ENCODE data around the gene PPP1R9B.

PPP1R9B gene

DNA sequence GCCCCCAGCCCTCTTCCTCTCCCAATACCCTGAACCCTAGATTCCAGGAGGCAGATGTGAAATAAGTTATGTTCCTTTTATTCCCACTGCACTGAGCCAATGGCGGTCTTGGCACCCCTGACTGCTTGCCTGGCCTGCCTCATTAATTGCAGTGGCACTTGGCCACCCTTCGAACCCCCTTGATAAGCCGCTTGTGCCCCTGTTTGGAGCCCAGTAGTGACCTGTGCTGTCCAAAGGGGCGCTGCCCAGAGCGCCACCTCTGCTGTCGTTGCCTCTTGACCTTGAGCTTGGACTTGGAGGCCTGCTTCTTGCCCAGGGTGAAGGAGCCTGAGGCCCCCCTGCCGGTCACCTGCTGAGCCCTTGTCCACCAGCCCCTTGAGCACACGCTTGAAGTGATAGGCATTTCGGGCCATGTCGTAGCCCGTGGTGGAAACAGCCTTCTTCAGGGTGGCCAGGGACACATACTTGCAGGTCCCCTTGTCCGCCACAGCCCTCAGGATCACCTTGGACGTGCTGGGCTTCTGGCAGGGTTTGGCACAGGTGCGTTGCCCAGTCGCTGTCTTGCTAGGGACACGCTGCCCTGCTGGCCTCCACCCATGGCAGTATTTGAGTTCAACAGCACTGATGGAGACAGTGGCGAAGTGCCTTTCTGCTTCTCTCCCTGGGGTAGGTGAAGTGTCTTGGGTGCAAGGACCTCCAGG lies 21.0 kb upstream of the PPP1R9B start:
- DNase-seq = no peak

DNA sequence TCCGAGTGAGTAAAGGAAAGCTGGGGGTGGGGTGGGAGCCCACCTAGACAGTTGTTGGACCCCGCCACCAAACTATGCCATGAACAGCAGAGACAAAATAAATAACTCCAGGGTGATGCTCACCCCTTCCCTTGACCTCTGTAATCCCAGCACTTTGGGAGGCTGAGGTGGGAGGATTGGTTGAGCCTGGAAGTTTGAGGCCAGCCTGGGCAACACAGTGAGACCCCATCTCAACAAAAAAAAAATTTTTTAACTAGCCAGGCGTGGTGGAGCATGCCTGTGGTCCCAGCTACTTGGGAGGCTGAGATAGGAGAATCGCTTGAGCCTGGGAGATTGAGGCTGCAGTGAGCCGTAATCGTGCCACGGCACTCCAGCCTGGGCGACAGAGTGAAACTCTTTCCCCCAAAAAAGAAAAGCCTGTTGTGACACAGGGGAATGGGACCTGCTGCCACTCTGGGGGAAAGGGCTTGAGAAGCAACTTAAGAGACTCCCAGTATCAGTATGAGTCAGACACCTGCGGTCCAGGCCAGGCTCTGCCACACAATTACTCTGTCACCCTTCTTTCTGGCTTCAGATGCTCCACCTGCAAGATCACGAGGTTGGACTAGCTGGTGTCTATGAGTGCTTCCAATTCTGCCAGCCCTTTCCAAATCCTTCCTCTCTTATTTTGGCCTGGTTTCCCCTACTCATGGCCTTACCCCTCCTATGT lies 20.3 kb upstream of the PPP1R9B start:
- DNase-seq = no peak

DNA sequence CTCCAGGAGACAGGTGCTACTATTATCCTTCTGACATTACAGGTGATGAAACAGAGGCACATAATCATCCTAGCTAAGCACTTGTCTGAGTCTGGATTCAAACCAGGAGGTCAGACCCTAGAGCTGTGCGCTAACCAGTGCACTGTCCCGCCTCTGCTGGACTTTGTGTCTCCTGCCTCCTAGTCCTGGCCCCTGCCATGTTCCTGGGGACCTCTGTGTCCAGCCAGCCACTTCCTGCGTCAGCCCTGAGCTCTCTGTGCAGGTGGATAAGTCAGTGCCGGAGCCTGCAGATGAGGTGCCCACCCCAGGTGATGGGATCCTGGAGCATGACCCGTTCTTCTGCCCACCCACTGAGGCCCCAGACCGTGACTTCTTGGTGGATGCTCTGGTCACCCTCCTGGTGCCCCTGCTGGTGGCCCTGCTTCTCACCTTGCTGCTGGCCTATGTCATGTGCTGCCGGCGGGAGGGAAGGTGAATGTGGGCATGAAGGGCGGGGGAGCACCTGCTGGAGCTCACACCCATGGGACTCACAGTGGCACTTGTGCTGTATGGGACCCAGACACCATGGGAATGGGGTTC lies 19.5 kb upstream of the PPP1R9B start:
- DNase-seq = no peak

DNA sequence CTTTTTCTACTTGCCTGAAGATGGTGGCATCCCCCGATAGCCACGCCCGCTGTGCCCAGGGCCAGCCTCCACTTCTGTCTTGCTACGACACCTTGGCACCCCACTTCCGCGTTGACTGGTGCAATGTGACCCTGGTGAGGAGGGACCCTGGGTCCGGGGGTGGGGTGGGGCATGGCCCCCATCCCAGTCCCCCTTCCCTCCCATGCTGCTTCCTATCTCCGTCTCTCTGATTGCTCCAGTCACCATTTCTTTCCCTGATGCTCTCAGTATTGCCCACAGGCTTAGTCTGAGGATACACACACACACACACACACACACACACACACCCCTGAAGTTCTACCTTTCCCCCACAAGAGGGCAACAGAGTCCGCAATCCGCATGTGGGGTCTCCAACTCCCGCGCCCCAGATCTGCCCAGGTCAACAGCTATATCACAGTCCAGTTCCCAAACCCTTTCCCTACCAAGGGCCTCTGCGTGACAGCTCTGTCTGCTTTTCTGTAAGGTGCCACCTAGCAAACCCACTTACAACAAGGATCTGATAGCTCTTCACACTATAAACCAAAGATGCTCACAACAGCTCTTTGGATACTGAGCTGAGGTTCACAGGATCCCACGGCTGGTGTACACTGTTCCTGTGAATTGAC lies 18.8 kb upstream of the PPP1R9B start:
- DNase-seq = peak; percentile 66

DNA sequence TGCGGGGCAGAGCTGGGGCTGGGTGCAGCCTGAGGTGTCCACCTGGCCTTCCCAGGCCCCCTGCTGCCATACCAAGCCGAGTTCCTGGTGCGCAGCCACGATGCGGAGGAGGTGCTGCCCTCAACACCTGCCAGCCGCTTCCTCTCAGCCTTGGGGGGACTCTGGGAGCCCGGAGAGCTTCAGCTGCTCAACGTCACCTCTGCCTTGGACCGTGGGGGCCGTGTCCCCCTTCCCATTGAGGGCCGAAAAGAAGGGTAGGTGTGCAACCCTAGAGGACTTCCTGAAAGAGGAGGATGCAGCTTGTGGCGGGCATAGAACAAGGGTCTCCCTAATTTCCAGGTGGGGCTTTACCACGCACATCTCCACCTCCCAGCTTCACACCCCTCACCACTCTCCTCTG lies 17.8 kb upstream of the PPP1R9B start:
- DNase-seq = no peak

DNA sequence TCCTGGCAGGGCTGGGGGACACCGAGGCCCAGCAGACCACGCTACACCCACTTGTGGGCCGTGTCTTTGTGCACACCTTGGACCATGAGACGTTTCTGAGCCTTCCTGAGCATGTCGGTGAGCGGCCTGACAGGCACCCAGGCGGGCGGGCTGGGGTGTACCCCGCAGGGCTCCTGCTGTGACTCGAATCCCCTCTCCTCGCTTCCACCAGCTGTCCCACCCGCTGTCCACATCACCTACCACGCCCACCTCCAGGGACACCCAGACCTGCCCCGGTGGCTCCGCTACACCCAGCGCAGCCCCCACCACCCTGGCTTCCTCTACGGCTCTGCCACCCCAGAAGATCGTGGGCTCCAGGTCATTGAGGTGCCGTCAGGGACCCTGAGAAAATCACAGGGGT lies 16.9 kb upstream of the PPP1R9B start:
- no peak for DNase-seq

DNA sequence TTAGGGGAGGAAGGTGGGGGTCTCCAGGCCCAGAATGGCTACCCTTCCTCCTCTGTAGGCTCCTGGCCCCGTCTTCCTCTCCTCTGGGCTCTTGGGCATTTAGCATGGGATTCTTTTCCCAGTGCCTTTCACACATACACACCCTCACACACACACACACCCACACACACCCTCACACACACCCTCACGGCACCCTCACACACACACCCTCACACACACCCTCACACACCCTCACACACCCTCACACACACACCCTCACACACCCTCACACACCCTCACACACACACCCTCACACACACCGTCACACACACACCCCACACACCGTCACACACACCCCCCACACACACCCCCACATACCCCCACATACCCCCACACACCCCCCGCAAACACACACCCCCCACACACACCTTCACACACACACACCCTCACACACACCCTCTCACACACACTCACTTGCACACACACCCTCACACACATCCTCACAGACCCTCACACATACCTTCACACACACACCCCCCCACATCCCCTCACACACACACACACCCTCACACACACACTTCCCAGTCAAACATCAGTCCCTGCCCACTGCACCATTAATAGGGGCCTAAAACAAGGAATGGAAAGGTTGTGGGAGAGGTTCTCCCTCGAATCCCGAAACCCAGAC lies 16.2 kb upstream of the PPP1R9B start:
- no peak for DNase-seq

DNA sequence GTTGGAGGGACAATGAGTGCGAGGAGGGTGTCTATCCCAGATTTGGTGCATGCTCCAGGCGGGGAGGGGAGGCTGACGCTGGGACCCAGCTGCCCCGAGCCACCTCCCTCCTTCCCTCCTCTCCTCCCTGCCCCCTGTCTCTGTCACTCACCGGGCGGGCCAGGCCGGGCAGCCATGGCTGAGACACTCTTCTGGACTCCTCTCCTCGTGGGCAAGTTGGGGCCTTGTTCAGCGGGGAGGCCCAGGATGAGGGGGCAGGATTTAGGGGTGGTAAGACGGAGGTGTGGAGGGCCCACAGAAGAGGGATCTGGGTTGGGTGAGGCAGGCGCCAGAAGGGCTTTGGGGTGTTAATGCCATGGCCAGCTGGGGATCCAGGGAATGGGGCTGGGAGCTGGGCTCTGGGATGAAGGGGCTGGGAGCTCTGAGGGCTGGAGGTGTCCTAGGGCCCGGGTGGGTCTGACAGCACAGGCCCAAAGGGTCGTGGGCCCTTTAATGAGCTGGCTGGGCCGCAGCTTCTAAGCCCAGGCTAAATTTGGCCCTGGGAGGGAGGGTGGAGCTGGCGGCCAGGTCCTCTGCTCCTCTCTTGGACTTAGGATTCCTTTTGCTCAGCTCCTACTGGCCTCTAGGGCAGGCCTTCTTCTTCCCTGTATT lies 15.5 kb upstream of the PPP1R9B start, which contains the start of gene SGCA:
TSS of gene SGCA (plus strand) at position 139 of the 651 bp plus-strand sequence. CDS start at position 175, 36 bp downstream.
- no peak for DNase-seq

DNA sequence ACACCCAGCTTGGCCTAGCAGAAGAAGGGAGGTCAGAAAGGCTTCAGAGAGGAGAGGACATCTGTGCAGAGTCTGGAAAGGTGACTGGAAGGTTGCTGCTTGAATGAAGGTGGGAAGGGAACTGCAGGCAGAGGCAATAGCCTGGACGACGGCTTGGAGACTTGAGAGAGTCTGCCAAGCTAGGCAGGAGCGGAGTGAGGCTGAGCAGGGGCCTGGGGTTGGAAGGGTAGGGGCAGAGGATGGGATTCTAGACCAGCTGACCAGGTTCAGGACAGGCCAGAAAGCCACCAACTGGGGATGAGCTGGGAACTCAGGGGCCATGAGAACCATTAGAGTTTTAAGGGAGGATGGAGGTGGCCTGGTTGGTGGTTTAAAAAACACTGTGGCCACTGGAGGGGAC lies 15.0 kb upstream of the PPP1R9B start:
- no peak for DNase-seq

DNA sequence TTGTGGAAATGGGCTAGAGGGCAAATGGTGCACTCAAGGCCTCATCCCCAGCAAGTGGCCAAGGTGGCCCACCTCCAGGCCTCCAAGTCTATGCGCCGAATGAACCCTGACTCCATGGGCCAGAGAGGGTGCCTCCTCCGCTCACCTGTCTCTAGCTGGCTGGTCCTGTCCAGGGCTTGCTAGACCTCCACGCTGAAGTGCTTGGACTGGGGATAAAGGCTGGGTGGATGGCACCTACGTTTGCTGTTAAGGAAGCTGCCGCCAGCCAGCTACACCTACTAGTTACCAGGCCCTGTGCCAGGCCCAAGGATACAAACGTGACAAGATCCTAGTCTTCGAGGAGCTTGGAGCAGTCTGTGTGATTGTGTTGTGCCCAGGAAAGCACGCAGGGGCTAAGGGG lies 14.6 kb upstream of the PPP1R9B start:
- no peak for DNase-seq

DNA sequence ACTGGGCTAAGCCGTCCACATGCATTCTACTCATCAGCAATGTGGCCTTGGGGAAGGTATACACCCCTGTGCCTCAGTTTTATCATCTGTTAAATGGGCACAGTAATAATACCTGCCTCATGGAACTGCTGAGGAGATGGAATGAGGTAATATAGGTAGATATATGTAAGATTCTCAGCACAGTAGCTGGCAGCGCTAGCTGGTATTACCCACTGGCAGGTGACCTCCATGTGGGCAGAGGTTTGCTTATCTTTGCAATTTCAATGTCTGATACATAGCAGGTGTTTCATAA lies 14.2 kb upstream of the PPP1R9B start:
- no peak for DNase-seq

DNA sequence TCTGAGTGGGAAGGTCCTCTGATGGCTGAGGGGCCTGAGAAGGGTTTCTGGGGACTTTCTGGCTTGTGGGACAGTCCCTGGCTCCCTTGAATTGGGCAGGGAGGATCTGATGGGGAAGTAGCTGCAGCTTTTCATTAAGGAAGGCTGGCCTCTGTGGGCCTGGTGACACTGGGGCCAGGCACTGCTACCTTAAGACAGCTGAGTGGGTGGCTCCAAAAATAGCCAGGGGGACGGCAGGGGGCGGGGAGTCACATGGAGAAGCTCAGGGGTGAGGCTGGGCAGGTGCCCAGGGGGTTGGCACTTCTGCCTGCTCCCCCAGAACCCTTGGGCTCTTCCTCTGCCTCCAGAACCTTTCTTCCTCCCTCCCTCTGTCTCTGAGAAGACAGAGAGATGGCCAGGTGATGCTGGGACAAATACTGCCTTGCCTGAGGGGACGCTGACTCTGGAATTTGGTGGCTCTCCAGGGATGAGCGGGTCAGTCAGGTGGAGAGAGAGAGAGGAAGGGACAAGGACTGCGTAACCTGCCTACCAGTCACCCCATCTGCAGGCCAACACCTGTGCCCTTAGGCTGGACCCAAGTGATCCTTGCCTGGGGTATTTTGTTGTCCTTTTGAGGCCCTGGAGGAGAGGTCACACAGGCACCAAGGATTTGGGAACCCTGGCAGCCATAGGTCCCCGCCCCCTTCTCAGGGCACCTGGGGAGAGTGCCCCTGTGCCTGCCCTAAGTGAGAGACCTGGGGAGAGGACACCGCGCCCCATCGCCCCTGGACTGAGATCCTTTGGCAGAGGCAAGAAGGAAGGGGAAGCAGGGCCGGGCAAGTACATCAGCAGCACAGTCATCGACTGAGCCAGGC lies 13.6 kb upstream of the PPP1R9B start:
- DNase-seq = peak; percentile 68

DNA sequence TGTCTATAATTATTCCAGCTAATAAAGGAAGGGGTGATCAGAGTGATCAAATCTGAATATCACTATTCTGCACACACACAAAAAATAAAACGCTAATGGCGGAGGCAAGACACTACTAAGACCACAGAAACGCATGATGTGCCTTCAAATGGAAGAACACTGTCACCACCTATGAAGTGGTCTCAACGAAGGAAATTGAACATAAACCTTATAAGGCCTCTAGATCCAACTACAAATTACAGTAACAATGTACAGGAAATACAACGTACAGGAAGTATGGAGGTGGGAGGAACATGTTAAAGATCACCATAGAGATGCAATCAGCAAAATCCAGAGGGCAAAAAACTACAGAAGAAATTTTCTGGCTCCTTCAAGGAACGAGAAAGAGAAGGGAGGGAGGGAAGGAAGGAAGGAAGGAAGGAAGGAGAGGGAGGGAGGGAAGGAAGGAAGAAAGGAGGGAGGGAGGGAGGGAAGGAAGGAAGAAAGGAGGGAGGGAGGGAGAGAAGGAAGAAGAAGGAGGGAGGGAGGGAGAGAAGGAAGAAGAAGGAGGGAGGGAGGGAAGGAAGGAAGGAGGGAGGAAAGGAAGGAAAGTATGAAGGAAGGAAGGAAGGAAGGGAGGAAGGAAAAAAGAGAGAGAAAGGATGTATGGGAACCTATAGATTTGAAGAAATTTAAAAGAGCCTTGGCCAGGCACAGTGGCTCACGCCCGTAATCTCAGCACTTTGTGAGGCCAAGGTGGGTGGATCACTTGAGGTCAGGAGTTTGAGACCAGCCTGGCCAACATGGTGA lies 12.2 kb upstream of the PPP1R9B start:
- DNase-seq = no peak

DNA sequence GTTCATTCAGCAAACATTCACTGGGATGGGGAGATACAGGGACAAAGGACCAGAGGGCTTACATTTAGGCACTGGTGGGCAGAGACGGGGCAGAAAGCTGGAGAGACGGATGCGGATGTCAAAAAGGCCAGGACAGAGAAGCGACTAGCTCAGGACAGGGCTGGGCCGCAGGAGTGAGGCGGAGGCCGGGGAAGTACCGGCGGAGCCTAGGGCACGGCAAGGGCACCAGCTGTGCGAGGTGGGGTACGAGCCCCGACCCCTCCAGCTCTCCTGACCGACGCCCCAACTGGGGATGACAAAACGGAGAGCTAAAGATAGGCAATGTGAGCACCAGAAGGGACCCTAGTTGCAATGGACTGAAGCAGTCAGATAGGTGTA lies 11.4 kb upstream of the PPP1R9B start:
- DNase-seq = no peak

DNA sequence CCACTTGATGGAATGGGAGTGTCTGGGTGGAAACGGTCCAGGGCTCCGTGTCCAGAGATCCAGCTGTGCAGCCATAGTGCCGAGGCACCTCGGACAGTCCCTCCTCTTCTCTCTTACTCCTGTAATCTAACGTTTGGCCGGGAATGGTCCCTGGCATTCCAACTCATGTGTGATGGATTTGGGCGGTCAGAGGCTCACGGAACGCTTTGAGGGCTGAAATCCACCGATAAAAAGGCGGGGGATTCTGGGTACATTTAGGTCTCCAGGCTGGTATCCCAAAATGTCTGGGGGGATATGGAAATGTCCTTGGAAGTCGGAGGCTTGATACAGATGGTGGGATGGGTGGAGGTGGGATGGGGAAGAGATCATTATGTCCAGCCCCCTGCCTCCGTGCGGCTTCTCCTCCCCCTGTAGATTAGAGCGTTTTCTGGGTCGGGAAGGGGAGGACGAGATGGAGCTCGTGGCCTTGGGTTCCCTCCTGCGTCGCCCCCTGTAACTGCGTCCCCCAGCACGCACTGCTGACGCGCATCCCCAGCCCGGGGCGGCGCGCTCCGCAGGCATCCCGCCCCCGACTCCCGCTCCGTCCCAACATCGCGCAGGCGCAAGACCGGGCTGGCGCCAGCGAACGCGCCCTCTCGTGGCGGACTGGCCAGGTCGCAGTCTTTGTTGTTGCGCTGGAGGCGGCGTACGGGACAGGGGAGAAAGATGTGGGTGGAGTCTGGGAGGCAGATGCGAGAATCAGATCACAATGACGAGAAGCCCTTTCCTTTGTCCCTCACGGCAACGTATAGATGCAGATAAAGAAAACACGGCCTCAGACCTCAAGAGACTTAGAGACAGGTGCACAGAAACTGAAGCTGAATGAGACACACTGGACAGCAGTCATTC lies 10.8 kb upstream of the PPP1R9B start:
- DNase-seq = peak; percentile 94

DNA sequence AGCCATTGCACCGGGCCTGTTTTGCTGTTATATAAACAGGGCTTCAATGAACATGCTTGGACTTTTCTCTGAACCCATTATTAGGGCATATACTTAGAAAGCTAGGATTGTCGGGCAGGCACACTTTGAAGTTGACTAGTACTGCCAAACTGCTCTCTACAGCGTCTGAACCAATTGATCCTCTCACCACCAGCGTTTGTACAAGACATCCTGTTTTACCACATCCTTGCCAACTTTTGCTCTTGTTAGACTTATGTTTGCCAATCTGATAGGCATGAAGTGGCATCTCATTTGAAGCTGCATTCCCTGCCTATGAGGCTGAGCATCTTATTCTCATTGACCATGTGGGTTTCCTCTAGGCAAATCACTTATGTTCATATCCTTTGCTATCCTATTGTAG lies 7.4 kb upstream of the PPP1R9B start:
- DNase-seq = no peak

DNA sequence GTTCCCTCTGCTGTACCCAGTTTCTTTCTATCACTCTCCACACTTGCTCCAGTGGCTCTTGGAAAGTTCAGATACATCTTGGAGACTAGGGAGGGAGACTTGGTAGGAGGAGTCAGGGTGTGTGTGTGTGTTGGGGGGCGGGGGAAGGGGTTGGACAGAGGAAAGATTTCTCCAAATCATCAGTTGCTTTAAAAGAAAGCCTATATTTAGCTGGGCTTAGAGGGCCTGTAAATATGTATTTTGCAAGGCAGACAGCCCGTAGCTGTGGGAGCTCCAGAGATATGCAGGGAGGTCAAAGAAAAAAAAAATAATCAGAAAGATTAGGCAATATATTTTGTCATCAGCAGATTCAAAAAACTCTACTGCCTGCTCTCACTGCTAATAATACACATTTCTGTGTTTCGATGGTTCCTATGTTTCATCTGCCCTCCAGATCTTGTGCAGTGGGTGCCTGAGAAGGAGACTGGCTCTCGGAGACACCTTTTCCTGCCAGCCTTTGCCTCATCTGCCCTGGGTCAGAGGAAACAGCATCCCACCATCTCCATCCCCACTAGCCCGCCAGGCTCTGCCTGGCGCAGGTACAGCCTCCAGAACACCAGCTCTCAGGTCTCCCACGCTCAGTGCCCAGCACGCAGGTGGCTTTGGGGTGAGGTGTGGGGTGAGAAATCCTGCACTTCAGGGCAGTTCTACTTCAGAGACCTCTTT lies 4.8 kb upstream of the PPP1R9B start:
- DNase-seq = no peak

DNA sequence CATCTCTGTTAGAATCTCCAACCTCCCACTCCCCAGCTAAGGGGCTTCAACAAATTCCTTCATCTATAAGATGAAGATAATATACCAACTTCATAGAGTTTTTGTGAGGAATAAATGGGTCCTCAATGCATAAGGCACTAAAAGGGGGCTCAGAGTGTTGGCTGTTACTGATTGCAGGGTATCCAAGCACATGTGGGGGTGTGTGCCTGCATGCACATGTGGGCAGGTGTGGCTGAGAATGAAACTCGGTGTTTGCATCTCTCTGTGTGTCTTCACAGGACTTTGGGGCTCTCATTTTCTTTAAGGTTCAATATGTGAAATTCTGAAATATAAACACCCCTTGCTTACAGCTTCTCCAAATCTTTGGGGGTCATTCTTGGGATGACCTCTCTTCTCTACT lies 4.1 kb upstream of the PPP1R9B start:
- no peak for DNase-seq
